ENCODE measurements around the gene SLC38A9.

GRCh38 chr5:55732585-55732984 lies 20.5 kb upstream of the SLC38A9 start:
- TF ChIP-seq CTCF (IDR thresholded peaks at IDR 0.05), result no peak
- no peak for TF ChIP-seq ZFX (IDR thresholded peaks at IDR 0.05; ENCODE audit: borderline replicate concordance)
